Neural cell (in vitro differentiated cells): ENCODE results near the gene HSD17B8. TPM values are rescaled to one million over a fixed set of nuclear protein-coding genes. Genes with fewer than 3 reads are reported as not detected.

ENCODE experiments used
- H2AFZ ChIP-seq: fragments of 200-600, 300-800 bp; sonication (generic), shearing (Covaris generic); 2 replicates; pipeline ENCODE4 v1.6.0; 2014; ENCODE audit warnings: low read depth, mild to moderate bottlenecking, antibody characterized with exemption, low read length, moderate library complexity
- H3F3A ChIP-seq: fragments of 200-600 bp; shearing (Covaris generic); 2 replicates; pipeline ENCODE4 v1.6.1; 2016; ENCODE audit warnings: mild to moderate bottlenecking, moderate library complexity, mixed read lengths, antibody characterized with exemption, low read length; ENCODE audit not compliant: insufficient read depth, poor library complexity, severe bottlenecking
- H3K27ac ChIP-seq: fragments of 200-600, 300-800 bp; sonication (generic), shearing (Covaris generic); 2 replicates; pipeline ENCODE4 v1.5.1; 2014; ENCODE audit warnings: mild to moderate bottlenecking, low read length, moderate library complexity
- H3K27me3 ChIP-seq: fragments of 300-800, 200-600 bp; sonication (generic), shearing (Covaris generic); 2 replicates; pipeline ENCODE4 v1.6.0; 2014; ENCODE audit warnings: mild to moderate bottlenecking, low read depth, low read length, moderate library complexity; ENCODE audit not compliant: insufficient read depth
- H3K36me3 ChIP-seq: fragments of 300-800, 200-600 bp; sonication (generic), shearing (Covaris generic); 2 replicates; pipeline ENCODE4 v1.5.1; 2014; ENCODE audit warnings: mild to moderate bottlenecking, antibody characterized with exemption, low read length, moderate library complexity; ENCODE audit not compliant: insufficient read depth
- H3K4me2 ChIP-seq: fragments of 300-800, 200-600 bp; sonication (generic), shearing (Covaris generic); 2 replicates; pipeline ENCODE4 v1.6.0; 2014; ENCODE audit warnings: mild to moderate bottlenecking, low read length
- H3K4me3 ChIP-seq: fragments of 300-800, 200-600 bp; sonication (generic), shearing (Covaris generic); 2 replicates; pipeline ENCODE4 v1.5.1; 2014; ENCODE audit warnings: mild to moderate bottlenecking, low read length, moderate library complexity
- H3K79me2 ChIP-seq: fragments of 200-600 bp; shearing (Covaris generic); replicated peaks from 2 replicates; pipeline ENCODE4 v1.6.0; 2014; ENCODE audit warnings: mild to moderate bottlenecking, low read length, moderate library complexity; ENCODE audit not compliant: insufficient read depth
- H3K9ac ChIP-seq: fragments of 300-800, 200-600 bp; sonication (generic), shearing (Covaris generic); 2 replicates; pipeline ENCODE4 v1.6.1; 2016; ENCODE audit warnings: mild to moderate bottlenecking, low read length, mixed read lengths
- H3K9me2 ChIP-seq: fragments of 200-600 bp; shearing (Covaris generic); 2 replicates; pipeline ENCODE4 v1.6.1; 2016; ENCODE audit warnings: mild to moderate bottlenecking, low read length, mixed read lengths; ENCODE audit not compliant: insufficient read depth
- H3K9me3 ChIP-seq: fragments of 200-600, 300-800 bp; sonication (generic), shearing (Covaris generic); 2 replicates; pipeline ENCODE4 v1.6.1; 2016; ENCODE audit warnings: mild to moderate bottlenecking, mixed run types, low read length, moderate library complexity, mixed read lengths
- H4K20me1 ChIP-seq: fragments of 200-600 bp; shearing (Covaris generic); 2 replicates; pipeline ENCODE4 v1.6.1; 2016; ENCODE audit warnings: mild to moderate bottlenecking, mixed run types; ENCODE audit not compliant: insufficient read depth
- EP300 ChIP-seq: fragments of 450-650 bp; conservative IDR thresholded peaks from 2 replicates; pipeline ENCODE4 v1.6.1; 2014; ENCODE audit warnings: antibody characterized with exemption, mild to moderate bottlenecking, moderate library complexity; ENCODE audit not compliant: poor library complexity, severe bottlenecking
- EZH2 ChIP-seq: fragments of 200-600, 300-800 bp; shearing (Covaris generic), sonication (generic); IDR thresholded peaks from 2 replicates; pipeline ENCODE4 v1.6.1; 2014; ENCODE audit warnings: antibody characterized with exemption, low read length, borderline replicate concordance, mild to moderate bottlenecking; ENCODE audit not compliant: insufficient read depth, poor library complexity, severe bottlenecking
- MXI1 ChIP-seq: fragments of 450-650 bp; conservative IDR thresholded peaks from 2 replicates; pipeline ENCODE4 v1.6.1; 2014; ENCODE audit warnings: antibody characterized with exemption, mild to moderate bottlenecking; ENCODE audit not compliant: poor library complexity, severe bottlenecking
- POLR2AphosphoS5 ChIP-seq: IDR thresholded peaks from 2 replicates; pipeline ENCODE4 v1.6.1; 2012
- RAD21 ChIP-seq: fragments of 450-650 bp; conservative IDR thresholded peaks from 2 replicates; pipeline ENCODE4 v1.6.1; 2014; ENCODE audit warnings: antibody characterized with exemption, mild to moderate bottlenecking, moderate library complexity
- REST ChIP-seq: IDR thresholded peaks from 2 replicates; pipeline ENCODE4 v1.6.1; 2012; ENCODE audit warnings: borderline replicate concordance
- SMC3 ChIP-seq: fragments of 450-650 bp; conservative IDR thresholded peaks from 2 replicates; pipeline ENCODE4 v1.6.1; 2014; ENCODE audit warnings: antibody characterized with exemption, mild to moderate bottlenecking, moderate library complexity; ENCODE audit not compliant: poor library complexity
- TAF1 ChIP-seq: IDR thresholded peaks from 2 replicates; pipeline ENCODE4 v1.6.1; 2012; ENCODE audit warnings: low read depth
- polyA plus RNA-seq: library from polyadenylated mRNA; depleted of rRNA; stranded (reverse); fragments of >200 nt; gene quantifications from 2 replicates; pipeline ENCODE4 v1.2.3, GENCODE V29; 2014
- TF ChIP-seq, protein P1 (sequence below): fragments of 450-650 bp; IDR thresholded peaks from 2 replicates; pipeline ENCODE4 v1.5.1; 2014; ENCODE audit warnings: antibody characterized with exemption, mild to moderate bottlenecking, moderate library complexity; ENCODE audit not compliant: poor library complexity, severe bottlenecking

Gene HSD17B8
- polyA plus RNA-seq, 1 donor from 2014 or later: 7.3 TPM

- H3K36me3 ChIP-seq: no peaks in the 10 kb centered on the region
- H4K20me1 ChIP-seq: no peaks in the 10 kb centered on the region
- H2AFZ ChIP-seq: peak overlapping the region; percentile 91
- no peaks in the 10 kb centered on the region for H3K9me2 ChIP-seq
- H3K27ac ChIP-seq: peak overlapping the region; percentile 76
- H3K4me2 ChIP-seq: peak overlapping the region; percentile 98
- H3K9ac ChIP-seq: peak overlapping the region; percentile 73
- H3K4me3 ChIP-seq: peak overlapping the region; percentile 72
- TF ChIP-seq MXI1: peak; percentile 33
- TF ChIP-seq EZH2: no peak
- TF ChIP-seq REST: peak; percentile 68
- no peak for TF ChIP-seq EP300
- TF ChIP-seq TAF1: no peak
- TF ChIP-seq RAD21: peak; percentile 45
- TF ChIP-seq, protein P1, sequence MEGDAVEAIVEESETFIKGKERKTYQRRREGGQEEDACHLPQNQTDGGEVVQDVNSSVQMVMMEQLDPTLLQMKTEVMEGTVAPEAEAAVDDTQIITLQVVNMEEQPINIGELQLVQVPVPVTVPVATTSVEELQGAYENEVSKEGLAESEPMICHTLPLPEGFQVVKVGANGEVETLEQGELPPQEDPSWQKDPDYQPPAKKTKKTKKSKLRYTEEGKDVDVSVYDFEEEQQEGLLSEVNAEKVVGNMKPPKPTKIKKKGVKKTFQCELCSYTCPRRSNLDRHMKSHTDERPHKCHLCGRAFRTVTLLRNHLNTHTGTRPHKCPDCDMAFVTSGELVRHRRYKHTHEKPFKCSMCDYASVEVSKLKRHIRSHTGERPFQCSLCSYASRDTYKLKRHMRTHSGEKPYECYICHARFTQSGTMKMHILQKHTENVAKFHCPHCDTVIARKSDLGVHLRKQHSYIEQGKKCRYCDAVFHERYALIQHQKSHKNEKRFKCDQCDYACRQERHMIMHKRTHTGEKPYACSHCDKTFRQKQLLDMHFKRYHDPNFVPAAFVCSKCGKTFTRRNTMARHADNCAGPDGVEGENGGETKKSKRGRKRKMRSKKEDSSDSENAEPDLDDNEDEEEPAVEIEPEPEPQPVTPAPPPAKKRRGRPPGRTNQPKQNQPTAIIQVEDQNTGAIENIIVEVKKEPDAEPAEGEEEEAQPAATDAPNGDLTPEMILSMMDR: peak; percentile 54
- TF ChIP-seq SMC3: peak; percentile 44
- peak; percentile 60 for TF ChIP-seq POLR2AphosphoS5
- H3K79me2 ChIP-seq: no peaks in the 10 kb centered on the region
- peaks cover 5% of the 10 kb centered on the region for H3F3A ChIP-seq
- no peaks in the 10 kb centered on the region for H3K27me3 ChIP-seq
- H3K9me3 ChIP-seq: no peaks in the 10 kb centered on the region
Observed at GRCh38 chr6:33248932-33249731, 44.7 kb downstream of the HSD17B8 start.

DNA sequence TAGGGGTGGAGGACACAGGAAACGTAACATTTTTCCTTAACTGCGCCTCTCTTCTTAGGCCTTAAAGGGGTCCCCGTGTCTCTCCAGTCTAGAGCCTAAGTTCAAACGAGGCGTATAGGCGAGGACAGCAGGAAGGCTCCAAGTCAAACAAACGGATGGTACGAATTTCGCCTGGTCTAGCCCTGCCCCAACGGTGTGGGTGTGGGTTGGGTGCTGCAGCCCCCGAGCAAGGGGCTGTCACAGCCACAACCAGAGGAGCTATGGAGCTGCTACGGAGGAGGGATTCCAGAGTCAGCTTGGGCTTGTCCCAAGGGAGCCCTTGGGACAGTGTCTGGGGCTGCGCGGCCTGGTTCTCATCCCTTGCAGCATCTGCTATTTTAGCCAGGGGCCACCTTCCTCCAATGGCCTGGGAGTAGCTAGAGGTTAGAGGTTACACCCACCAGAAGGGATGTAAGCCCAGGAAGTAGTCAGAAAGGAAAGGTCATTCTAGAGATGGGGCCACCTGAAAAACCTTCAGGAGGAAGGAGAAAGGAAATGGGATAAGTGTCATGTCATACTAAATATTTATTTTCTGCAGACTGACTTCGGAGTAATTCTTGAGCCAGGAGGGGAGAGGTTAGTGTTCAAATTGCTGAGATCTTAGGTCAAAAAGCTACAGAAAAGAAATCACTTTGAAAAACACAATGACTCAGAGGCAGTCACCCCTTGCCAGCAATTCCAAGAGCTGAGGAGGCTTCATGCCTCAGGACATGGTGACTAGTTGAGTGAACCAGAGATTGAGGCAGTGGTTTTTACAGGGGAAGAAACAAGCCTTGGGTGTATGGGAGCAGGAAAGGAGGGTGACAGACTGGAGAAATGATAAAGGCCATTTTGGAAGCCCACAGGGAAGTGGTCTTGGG, 45.5 kb downstream of the HSD17B8 start:
- Histone ChIP-seq H3K27ac (peak overlapping the region; percentile 76), H3K9me3 (no peaks in the 10 kb centered on the region), H4K20me1 (no peaks in the 10 kb centered on the region), H3K27me3 (no peaks in the 10 kb centered on the region), H3K4me2 (peak overlapping the region; percentile 49), H3K9me2 (no peaks in the 10 kb centered on the region), H3K4me3 (peak overlapping the region; percentile 72), H3K9ac (peak overlapping the region; percentile 73), H3F3A (peaks cover 5% of the 10 kb centered on the region), H3K79me2 (no peaks in the 10 kb centered on the region), H2AFZ (peak overlapping the region; percentile 76), H3K36me3 (no peaks in the 10 kb centered on the region)
- no peak for TF ChIP-seq MXI1
- TF ChIP-seq TAF1: peak; percentile 10
- TF ChIP-seq, protein P1: no peak
